ENCODE measurements around the gene ZSWIM6. TPM values are rescaled to one million over a fixed set of nuclear protein-coding genes. Genes with fewer than 3 reads are reported as not detected.

Gene ZSWIM6
- total RNA-seq, 1 donor from 2014 or later = 40.1 TPM

- H3K27me3 Mint-ChIP-seq (ENCODE audit: low read depth, unreplicated experiment) = no peaks in the 10 kb centered on the region
- H3K79me2 ChIP-seq (ENCODE audit: insufficient read depth, low read length) = peaks cover 20% of the 10 kb centered on the region
- H3K4me1 ChIP-seq (ENCODE audit: insufficient read depth, low read length) = peaks cover 40% of the 10 kb centered on the region
- H3K9me3 Mint-ChIP-seq (ENCODE audit: unreplicated experiment) = no peaks in the 10 kb centered on the region
- H3K36me3 ChIP-seq (ENCODE audit: insufficient read depth, low read length) = no peaks in the 10 kb centered on the region
- peaks cover 27% of the 10 kb centered on the region for H3K4me1 Mint-ChIP-seq (ENCODE audit: low read depth, unreplicated experiment)
- peak overlapping the region; percentile 88 for H3K27ac Mint-ChIP-seq (ENCODE audit: unreplicated experiment)
- peak overlapping the region; percentile 88 for H3K4me3 ChIP-seq (ENCODE audit: insufficient read depth, low read depth, low read length)
- peak overlapping the region; percentile 94 for H3K4me2 ChIP-seq (ENCODE audit: low read length)
- DNase-seq (ENCODE audit: low read depth) (no peak), FAIRE-seq (no peak)
- H3K9me3 ChIP-seq (ENCODE audit: insufficient read depth, low read depth, low read length) = no peaks in the 10 kb centered on the region
- H3K9ac ChIP-seq (ENCODE audit: low read length) = peak overlapping the region; percentile 90
- H4K20me1 ChIP-seq (ENCODE audit: insufficient read depth, low read length) = peaks cover 14% of the 10 kb centered on the region
- H3K27me3 ChIP-seq (ENCODE audit: insufficient read depth, low read length) = no peaks in the 10 kb centered on the region
- no peak for TF ChIP-seq EZH2 (IDR thresholded peaks at IDR 0.05; ENCODE audit: insufficient read depth, low read length)
- no peak for TF ChIP-seq CTCF (IDR thresholded peaks at IDR 0.05; ENCODE audit: insufficient read depth, low read depth, low read length)
- no peak overlapping the region for H2AFZ ChIP-seq (ENCODE audit: low read depth, low read length)
- no peaks in the 10 kb centered on the region for H3K36me3 Mint-ChIP-seq (ENCODE audit: low read depth, unreplicated experiment)
- peak overlapping the region; percentile 94 for H3K4me3 Mint-ChIP-seq (ENCODE audit: unreplicated experiment)
- H3K27ac ChIP-seq (ENCODE audit: low read depth, low read length) = peak overlapping the region; percentile 22
Observed at GRCh38 chr5:61329550-61330128, 2.4 kb upstream of the ZSWIM6 start.

DNA sequence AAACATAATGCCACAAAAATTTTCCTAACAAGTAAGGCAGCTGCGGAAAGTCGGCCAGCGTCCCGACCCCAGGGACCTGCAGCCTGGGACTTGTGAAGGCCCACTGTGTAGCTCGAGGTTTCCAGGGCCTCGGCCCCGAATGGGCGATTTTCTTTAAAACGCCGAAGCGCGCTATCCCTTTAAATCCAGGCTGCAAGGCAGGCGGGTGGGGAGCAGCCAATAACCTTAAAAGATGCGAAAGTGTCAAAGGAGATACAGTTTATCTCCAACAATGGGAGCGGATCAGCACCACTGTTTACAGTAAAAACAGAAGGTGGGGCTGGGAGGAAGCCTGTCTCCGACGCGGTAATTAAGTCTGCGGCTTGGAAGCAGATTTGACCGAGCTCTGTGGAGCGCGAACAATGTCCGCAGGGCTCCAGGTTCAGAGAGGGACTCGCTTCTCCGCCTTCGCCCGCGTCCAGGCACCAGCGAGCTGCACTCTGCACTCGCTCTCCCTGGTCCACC, 1.7 kb upstream of the ZSWIM6 start:
- Mint-ChIP-seq H3K4me3 (ENCODE audit: unreplicated experiment) (peak overlapping the region; percentile 94), H3K4me1 (ENCODE audit: low read depth, unreplicated experiment) (peaks cover 34% of the 10 kb centered on the region), H3K27ac (ENCODE audit: unreplicated experiment) (peak overlapping the region; percentile 88), H3K36me3 (ENCODE audit: low read depth, unreplicated experiment) (no peaks in the 10 kb centered on the region), H3K27me3 (ENCODE audit: low read depth, unreplicated experiment) (no peaks in the 10 kb centered on the region), H3K9me3 (ENCODE audit: unreplicated experiment) (no peaks in the 10 kb centered on the region)
- Histone ChIP-seq H3K27me3 (ENCODE audit: insufficient read depth, low read length) (no peaks in the 10 kb centered on the region), H3K4me3 (ENCODE audit: insufficient read depth, low read depth, low read length) (peak overlapping the region; percentile 88), H3K4me1 (ENCODE audit: insufficient read depth, low read length) (peaks cover 40% of the 10 kb centered on the region), H3K4me2 (ENCODE audit: low read length) (peak overlapping the region; percentile 94), H4K20me1 (ENCODE audit: insufficient read depth, low read length) (peaks cover 21% of the 10 kb centered on the region), H2AFZ (ENCODE audit: low read depth, low read length) (peak overlapping the region; percentile 83), H3K79me2 (ENCODE audit: insufficient read depth, low read length) (peaks cover 28% of the 10 kb centered on the region), H3K27ac (ENCODE audit: low read depth, low read length) (peak overlapping the region; percentile 88), H3K36me3 (ENCODE audit: insufficient read depth, low read length) (no peaks in the 10 kb centered on the region), H3K9me3 (ENCODE audit: insufficient read depth, low read depth, low read length) (no peaks in the 10 kb centered on the region), H3K9ac (ENCODE audit: low read length) (peak overlapping the region; percentile 90)
- FAIRE-seq (no peak), DNase-seq (ENCODE audit: low read depth) (peak; percentile 71)
- no peak for TF ChIP-seq CTCF (IDR thresholded peaks at IDR 0.05; ENCODE audit: insufficient read depth, low read depth, low read length)
- TF ChIP-seq EZH2 (IDR thresholded peaks at IDR 0.05; ENCODE audit: insufficient read depth, low read length) = no peak

- no peaks in the 10 kb centered on the region for H3K27me3 Mint-ChIP-seq (ENCODE audit: low read depth, unreplicated experiment)
- DNase-seq (ENCODE audit: low read depth) = peak; percentile 63
- H3K36me3 Mint-ChIP-seq (ENCODE audit: low read depth, unreplicated experiment) = no peaks in the 10 kb centered on the region
- Histone ChIP-seq H3K27me3 (ENCODE audit: insufficient read depth, low read length) (no peaks in the 10 kb centered on the region), H4K20me1 (ENCODE audit: insufficient read depth, low read length) (peaks cover 27% of the 10 kb centered on the region), H3K4me2 (ENCODE audit: low read length) (peak overlapping the region; percentile 94), H3K27ac (ENCODE audit: low read depth, low read length) (peak overlapping the region; percentile 88), H3K9ac (ENCODE audit: low read length) (peak overlapping the region; percentile 90), H3K9me3 (ENCODE audit: insufficient read depth, low read depth, low read length) (no peaks in the 10 kb centered on the region), H3K4me1 (ENCODE audit: insufficient read depth, low read length) (peaks cover 40% of the 10 kb centered on the region), H3K79me2 (ENCODE audit: insufficient read depth, low read length) (peaks cover 33% of the 10 kb centered on the region), H3K36me3 (ENCODE audit: insufficient read depth, low read length) (no peaks in the 10 kb centered on the region), H3K4me3 (ENCODE audit: insufficient read depth, low read depth, low read length) (peak overlapping the region; percentile 88), H2AFZ (ENCODE audit: low read depth, low read length) (peak overlapping the region; percentile 83)
- no peak overlapping the region for H3K27ac Mint-ChIP-seq (ENCODE audit: unreplicated experiment)
- peak overlapping the region; percentile 94 for H3K4me3 Mint-ChIP-seq (ENCODE audit: unreplicated experiment)
- peaks cover 36% of the 10 kb centered on the region for H3K4me1 Mint-ChIP-seq (ENCODE audit: low read depth, unreplicated experiment)
- no peak for FAIRE-seq
- H3K9me3 Mint-ChIP-seq (ENCODE audit: unreplicated experiment) = no peaks in the 10 kb centered on the region
- TF ChIP-seq CTCF (IDR thresholded peaks at IDR 0.05; ENCODE audit: insufficient read depth, low read depth, low read length) = no peak
- TF ChIP-seq EZH2 (IDR thresholded peaks at IDR 0.05; ENCODE audit: insufficient read depth, low read length) = no peak
Observed at GRCh38 chr5:61330845-61331406, 1.1 kb upstream of the ZSWIM6 start.
